SU-DHL-6 (cell line): ENCODE results near the gene SMIM5.
"Not testable (repeated sequence)": the region's sequence is repeated elsewhere in the genome, so short reads cannot be mapped to it uniquely, and the experiment has no call there.

Experiments used
- H2AFZ ChIP-seq: fragments of 200-600 bp; sonication (generic); 2 replicates; pipeline ENCODE4 v1.6.1; 2014; ENCODE audit warnings: low read depth, mild to moderate bottlenecking, moderate library complexity, mixed read lengths, antibody characterized with exemption, low read length; ENCODE audit not compliant: severe bottlenecking
- H3F3A ChIP-seq: fragments of 200-600 bp; shearing (Covaris generic); 2 replicates; pipeline ENCODE4 v1.6.0; 2016; ENCODE audit warnings: antibody characterized with exemption, mild to moderate bottlenecking; ENCODE audit not compliant: insufficient read depth
- H3K27ac ChIP-seq: fragments of 200-600 bp; sonication (generic); 2 replicates; pipeline ENCODE4 v1.5.1; 2016; ENCODE audit warnings: low read depth, mild to moderate bottlenecking, low read length, moderate library complexity, mixed read lengths
- H3K27me3 ChIP-seq: fragments of 200-600 bp; sonication (generic), shearing (Covaris generic); 2 replicates; pipeline ENCODE4 v1.6.0; 2014; ENCODE audit warnings: mild to moderate bottlenecking, low read length
- H3K36me3 ChIP-seq: fragments of 200-600 bp; sonication (generic); 2 replicates; pipeline ENCODE4 v1.6.1; 2014; ENCODE audit warnings: mild to moderate bottlenecking, low read length, mixed read lengths
- H3K4me2 ChIP-seq: fragments of 300-600, 200-600 bp; shearing (Covaris generic), sonication (generic); 2 replicates; pipeline ENCODE4 v1.6.0; 2014; ENCODE audit warnings: low read length, low read depth, mild to moderate bottlenecking; ENCODE audit not compliant: poor library complexity, severe bottlenecking
- H3K4me3 ChIP-seq: fragments of 200-600 bp; sonication (generic); 2 replicates; pipeline ENCODE4 v1.5.1; 2014; ENCODE audit warnings: antibody characterized with exemption, low read length, mild to moderate bottlenecking, mixed read lengths; ENCODE audit not compliant: insufficient read depth, poor library complexity, severe bottlenecking
- H3K79me2 ChIP-seq: fragments of 200-600 bp; sonication (generic); 2 replicates; pipeline ENCODE4 v1.6.1; 2014; ENCODE audit warnings: mild to moderate bottlenecking, low read length, moderate library complexity; ENCODE audit not compliant: insufficient read depth
- H3K9ac ChIP-seq: fragments of 200-600 bp; sonication (generic); 2 replicates; pipeline ENCODE4 v1.7.0; 2014; ENCODE audit warnings: mild to moderate bottlenecking, low read length
- H3K9me2 ChIP-seq: fragments of 200-600 bp; sonication (generic); replicated peaks from 2 replicates; pipeline ENCODE4 v1.6.1; 2014; ENCODE audit warnings: low read length; ENCODE audit not compliant: insufficient read depth
- H3K9me3 ChIP-seq: fragments of 200-600 bp; sonication (generic); 2 replicates; pipeline ENCODE4 v1.6.1; 2014; ENCODE audit warnings: low read length, mixed read lengths; ENCODE audit not compliant: insufficient read depth
- H4K20me1 ChIP-seq: fragments of 200-600 bp; sonication (generic); 2 replicates; pipeline ENCODE4 v1.6.1; 2014; ENCODE audit warnings: low read depth, mild to moderate bottlenecking, antibody characterized with exemption, low read length, moderate library complexity, mixed read lengths
- CTCF ChIP-seq: fragments of 200-600 bp; sonication (generic); IDR thresholded peaks from one replicate; pipeline ENCODE4 v1.5.1; 2017; ENCODE audit warnings: antibody characterized with exemption, mild to moderate bottlenecking, low read length, moderate library complexity; ENCODE audit not compliant: insufficient read depth, poor library complexity, severe bottlenecking
- EZH2phosphoT487 ChIP-seq: fragments of 200-600 bp; sonication (generic), shearing (Covaris generic); conservative IDR thresholded peaks from 2 replicates; pipeline ENCODE4 v1.6.1; 2018; ENCODE audit warnings: mild to moderate bottlenecking, antibody characterized with exemption, low read length, moderate library complexity, mixed read lengths

SMIM5 gene

GRCh38 chr17:75592348-75593020 lies 40.8 kb upstream of the SMIM5 start:
- TF ChIP-seq CTCF (no peak), EZH2phosphoT487 (no peak)
- no peaks in the 10 kb centered on the region for H4K20me1 ChIP-seq

GRCh38 chr17:75593430-75593829 lies 39.8 kb upstream of the SMIM5 start:
- not testable (repeated sequence) for H3K4me3 ChIP-seq, H3K9ac ChIP-seq, H3K9me2 ChIP-seq, H3K79me2 ChIP-seq, H3K27me3 ChIP-seq, H3K27ac ChIP-seq, H3K9me3 ChIP-seq, H3K36me3 ChIP-seq, H3K4me2 ChIP-seq, H4K20me1 ChIP-seq, H3F3A ChIP-seq, H2AFZ ChIP-seq

More at GRCh38 chr17:75592348-75593020, 40.8 kb upstream of the SMIM5 start:
- Histone ChIP-seq H3K9ac (no peak overlapping the region), H3K79me2 (no peaks in the 10 kb centered on the region), H3K36me3 (no peaks in the 10 kb centered on the region), H3K9me2 (no peaks in the 10 kb centered on the region), H3K4me2 (no peak overlapping the region), H3F3A (0 out of 2 replicates have a peak, but pooled peaks cover 6% of the 10 kb centered on the region), H3K4me3 (no peak overlapping the region), H3K27ac (no peak overlapping the region), H3K9me3 (no peaks in the 10 kb centered on the region), H2AFZ (no peak overlapping the region), H3K27me3 (no peaks in the 10 kb centered on the region)

- H3F3A ChIP-seq = 0 out of 2 replicates have a peak, but pooled peaks cover 6% of the 10 kb centered on the region
- H3K27me3 ChIP-seq = no peaks in the 10 kb centered on the region
- no peak overlapping the region for H3K27ac ChIP-seq
- no peaks in the 10 kb centered on the region for H3K9me3 ChIP-seq
- no peaks in the 10 kb centered on the region for H3K9me2 ChIP-seq
- H3K4me3 ChIP-seq = no peak overlapping the region
- no peak overlapping the region for H3K4me2 ChIP-seq
- no peak overlapping the region for H2AFZ ChIP-seq
- H3K36me3 ChIP-seq = no peaks in the 10 kb centered on the region
- no peak overlapping the region for H3K9ac ChIP-seq
- TF ChIP-seq EZH2phosphoT487 (no peak), CTCF (no peak)
- H3K79me2 ChIP-seq = no peaks in the 10 kb centered on the region
- H4K20me1 ChIP-seq = no peaks in the 10 kb centered on the region
Observed at GRCh38 chr17:75594499-75595283, 38.5 kb upstream of the SMIM5 start.
